ENCODE results near the gene KCNJ2.

GRCh38 chr17:70204431-70204830 lies 35.1 kb downstream of the KCNJ2 start:
- TF ChIP-seq CTCF (IDR thresholded peaks at IDR 0.05) (no peak), POLR2A (IDR thresholded peaks at IDR 0.05) (no peak)

Measured in thyroid gland (tissue), 4 donors.